ENCODE data around the gene MGRN1. TPM values are rescaled to one million over a fixed set of nuclear protein-coding genes. Genes with fewer than 3 reads are reported as not detected.

The MGRN1 gene
- total and polyA plus RNA-seq, 2 donors (not counting 1 experiment from before 2014, with no cell fraction given) = 5.4 to 26.1 TPM

GRCh38 chr16:4714996-4715395, 90.4 kb downstream of the MGRN1 start:
- no peaks in the 10 kb centered on the region for H3K27me3 ChIP-seq (ENCODE audit: control insufficient read depth, insufficient read depth, low read length)
- TF ChIP-seq, protein P1, sequence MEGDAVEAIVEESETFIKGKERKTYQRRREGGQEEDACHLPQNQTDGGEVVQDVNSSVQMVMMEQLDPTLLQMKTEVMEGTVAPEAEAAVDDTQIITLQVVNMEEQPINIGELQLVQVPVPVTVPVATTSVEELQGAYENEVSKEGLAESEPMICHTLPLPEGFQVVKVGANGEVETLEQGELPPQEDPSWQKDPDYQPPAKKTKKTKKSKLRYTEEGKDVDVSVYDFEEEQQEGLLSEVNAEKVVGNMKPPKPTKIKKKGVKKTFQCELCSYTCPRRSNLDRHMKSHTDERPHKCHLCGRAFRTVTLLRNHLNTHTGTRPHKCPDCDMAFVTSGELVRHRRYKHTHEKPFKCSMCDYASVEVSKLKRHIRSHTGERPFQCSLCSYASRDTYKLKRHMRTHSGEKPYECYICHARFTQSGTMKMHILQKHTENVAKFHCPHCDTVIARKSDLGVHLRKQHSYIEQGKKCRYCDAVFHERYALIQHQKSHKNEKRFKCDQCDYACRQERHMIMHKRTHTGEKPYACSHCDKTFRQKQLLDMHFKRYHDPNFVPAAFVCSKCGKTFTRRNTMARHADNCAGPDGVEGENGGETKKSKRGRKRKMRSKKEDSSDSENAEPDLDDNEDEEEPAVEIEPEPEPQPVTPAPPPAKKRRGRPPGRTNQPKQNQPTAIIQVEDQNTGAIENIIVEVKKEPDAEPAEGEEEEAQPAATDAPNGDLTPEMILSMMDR (conservative IDR thresholded peaks at IDR 0.05 in 1 of 2, IDR thresholded peaks at IDR 0.05 in 1 of 2; ENCODE audit: low read depth in 1 of 2, low read length in 2 of 2) = no peak
- no peak for TF ChIP-seq EZH2 (IDR thresholded peaks at IDR 0.05; ENCODE audit: low read length, missing control alignments)
- H3K4me2 ChIP-seq (ENCODE audit: extremely low read depth, insufficient read depth, low read length) = no peak overlapping the region
- no peak overlapping the region for H3K4me3 ChIP-seq (replicated peaks in 1 of 4; ENCODE audit: control extremely low read depth in 1 of 4, insufficient read depth in 1 of 4, low read depth in 3 of 4, low read length in 4 of 4)
- H3K79me2 ChIP-seq (ENCODE audit: control insufficient read depth, insufficient read depth, low read length) = no peaks in the 10 kb centered on the region
- no peaks in the 10 kb centered on the region for H3K9me3 ChIP-seq (ENCODE audit: control insufficient read depth, insufficient read depth, low read depth, low read length)
- no peak for DNase-seq (ENCODE audit: low read depth in 2 of 2)
- no peaks in the 10 kb centered on the region for H4K20me1 ChIP-seq (ENCODE audit: control insufficient read depth, extremely low read depth, insufficient read depth, low read length)
- H2AFZ ChIP-seq (ENCODE audit: low read length) = no peak overlapping the region
- H3K36me3 ChIP-seq (ENCODE audit: control insufficient read depth, insufficient read depth, low read length) = peaks cover 4% of the 10 kb centered on the region
- no peak overlapping the region for H3K27ac ChIP-seq (ENCODE audit: insufficient read depth, low read length)
- H3K9ac ChIP-seq (ENCODE audit: insufficient read depth, low read length) = no peak overlapping the region
- no peaks in the 10 kb centered on the region for H3K4me1 ChIP-seq (ENCODE audit: control insufficient read depth, extremely low read depth, insufficient read depth, low read length)

DNA sequence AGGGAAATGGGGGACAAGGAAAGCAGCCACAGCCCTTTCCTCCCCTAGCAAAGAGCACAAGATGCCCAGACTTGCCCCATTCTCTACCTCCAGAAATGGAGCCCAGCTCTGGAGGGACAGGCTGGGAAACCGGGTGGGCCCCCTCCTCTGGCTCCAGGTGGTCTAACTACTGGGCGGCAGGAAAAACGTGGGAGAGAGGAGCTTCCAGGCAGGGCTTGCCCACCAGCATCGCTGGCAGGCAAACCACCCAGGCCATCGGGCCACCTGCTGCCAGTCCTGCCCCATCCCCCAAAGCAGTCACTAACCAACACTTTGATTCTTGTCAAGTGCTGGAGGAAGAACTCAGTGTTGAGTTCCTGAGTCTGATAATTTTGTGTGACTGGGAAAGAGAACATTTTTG, 93.8 kb downstream of the MGRN1 start:
- no peaks in the 10 kb centered on the region for H3K27me3 ChIP-seq (ENCODE audit: control insufficient read depth, insufficient read depth, low read length)
- TF ChIP-seq, protein P1 (conservative IDR thresholded peaks at IDR 0.05 in 1 of 2, IDR thresholded peaks at IDR 0.05 in 1 of 2; ENCODE audit: low read depth in 1 of 2, low read length in 2 of 2) = no peak
- no peak for TF ChIP-seq EZH2 (IDR thresholded peaks at IDR 0.05; ENCODE audit: low read length, missing control alignments)

DNA sequence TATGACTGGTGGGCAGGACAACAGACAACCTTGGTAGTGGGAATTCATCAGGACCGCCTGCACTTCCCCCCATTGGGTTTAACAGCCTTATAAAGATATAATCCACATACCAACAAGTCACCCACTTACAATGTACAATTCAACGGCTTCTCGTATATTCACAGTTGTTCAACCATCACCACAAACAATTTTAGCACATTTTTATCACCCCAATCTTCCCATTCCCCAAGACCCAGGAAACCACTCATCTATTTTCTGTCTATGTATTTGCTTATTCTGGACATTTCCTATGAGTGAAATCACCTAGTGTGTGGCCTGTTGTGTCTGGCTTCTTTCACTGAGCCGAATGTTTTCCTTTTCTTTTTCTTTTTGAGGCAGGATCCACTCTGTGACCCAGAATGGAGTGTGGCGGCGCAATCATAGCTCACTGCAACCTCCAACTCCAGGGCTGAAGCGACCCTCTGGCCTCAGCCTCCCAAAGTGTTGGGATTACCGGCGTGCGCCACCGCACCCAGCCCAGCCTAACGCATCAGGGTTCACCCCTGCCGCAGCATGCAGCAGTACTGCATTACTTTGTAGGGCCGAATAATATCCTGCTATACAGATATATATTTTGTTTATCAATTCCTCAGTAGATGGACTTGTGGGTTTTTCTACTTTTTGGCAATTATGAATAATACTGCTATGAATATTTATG, 98.6 kb downstream of the MGRN1 start:
- no peak overlapping the region for H3K27ac ChIP-seq (ENCODE audit: insufficient read depth, low read length)

More for the DNA sequence above, 93.8 kb downstream of the MGRN1 start:
- Histone ChIP-seq H3K27ac (ENCODE audit: insufficient read depth, low read length) (no peak overlapping the region), H3K79me2 (ENCODE audit: control insufficient read depth, insufficient read depth, low read length) (no peaks in the 10 kb centered on the region), H3K9me3 (ENCODE audit: control insufficient read depth, insufficient read depth, low read depth, low read length) (no peaks in the 10 kb centered on the region), H2AFZ (ENCODE audit: low read length) (no peak overlapping the region), H4K20me1 (ENCODE audit: control insufficient read depth, extremely low read depth, insufficient read depth, low read length) (no peaks in the 10 kb centered on the region), H3K36me3 (ENCODE audit: control insufficient read depth, insufficient read depth, low read length) (peaks cover 4% of the 10 kb centered on the region), H3K4me1 (ENCODE audit: control insufficient read depth, extremely low read depth, insufficient read depth, low read length) (no peaks in the 10 kb centered on the region), H3K4me3 (replicated peaks in 1 of 4; ENCODE audit: control extremely low read depth in 1 of 4, insufficient read depth in 1 of 4, low read depth in 3 of 4, low read length in 4 of 4) (no peak overlapping the region), H3K9ac (ENCODE audit: insufficient read depth, low read length) (no peak overlapping the region), H3K4me2 (ENCODE audit: extremely low read depth, insufficient read depth, low read length) (no peak overlapping the region)
- DNase-seq (ENCODE audit: low read depth in 2 of 2) = no peak

More for the DNA sequence above, 98.6 kb downstream of the MGRN1 start:
- no peaks in the 10 kb centered on the region for H3K9me3 ChIP-seq (ENCODE audit: control insufficient read depth, insufficient read depth, low read depth, low read length)
- H4K20me1 ChIP-seq (ENCODE audit: control insufficient read depth, extremely low read depth, insufficient read depth, low read length) = no peaks in the 10 kb centered on the region
- no peak overlapping the region for H2AFZ ChIP-seq (ENCODE audit: low read length)
- TF ChIP-seq, protein P1 (conservative IDR thresholded peaks at IDR 0.05 in 1 of 2, IDR thresholded peaks at IDR 0.05 in 1 of 2; ENCODE audit: low read depth in 1 of 2, low read length in 2 of 2) = no peak
- TF ChIP-seq EZH2 (IDR thresholded peaks at IDR 0.05; ENCODE audit: low read length, missing control alignments) = no peak
- no peak overlapping the region for H3K4me2 ChIP-seq (ENCODE audit: extremely low read depth, insufficient read depth, low read length)
- DNase-seq (ENCODE audit: low read depth in 2 of 2) = peak in 1 of 2 donors; percentile 92
- no peak overlapping the region for H3K9ac ChIP-seq (ENCODE audit: insufficient read depth, low read length)
- H3K27me3 ChIP-seq (ENCODE audit: control insufficient read depth, insufficient read depth, low read length) = no peaks in the 10 kb centered on the region
- H3K4me1 ChIP-seq (ENCODE audit: control insufficient read depth, extremely low read depth, insufficient read depth, low read length) = no peaks in the 10 kb centered on the region
- H3K79me2 ChIP-seq (ENCODE audit: control insufficient read depth, insufficient read depth, low read length) = no peaks in the 10 kb centered on the region
- peaks cover 6% of the 10 kb centered on the region for H3K36me3 ChIP-seq (ENCODE audit: control insufficient read depth, insufficient read depth, low read length)
- no peak overlapping the region for H3K4me3 ChIP-seq (replicated peaks in 1 of 4; ENCODE audit: control extremely low read depth in 1 of 4, insufficient read depth in 1 of 4, low read depth in 3 of 4, low read length in 4 of 4)

All from fibroblast of lung (primary cell).